Activated T-helper 1 cell treated with anti-CD3 and anti-CD28 coated beads, Interleukin-2, amount 50 U/mL, for 16 hours (primary cell): ENCODE measurements around the gene MICAL1.

Experiments used
- DNase-seq, 2 donors: peaks; one replicate each; pipeline ENCODE4 v3.0.0-alpha.2; 2020; ENCODE audit warnings: low read depth in 1 of 2, low spot score in 1 of 2

MICAL1 gene

GRCh38 chr6:109454496-109455436 is 806 bp downstream of the MICAL1 start:
- DNase-seq, result peak; percentile 30 to 54

DNA sequence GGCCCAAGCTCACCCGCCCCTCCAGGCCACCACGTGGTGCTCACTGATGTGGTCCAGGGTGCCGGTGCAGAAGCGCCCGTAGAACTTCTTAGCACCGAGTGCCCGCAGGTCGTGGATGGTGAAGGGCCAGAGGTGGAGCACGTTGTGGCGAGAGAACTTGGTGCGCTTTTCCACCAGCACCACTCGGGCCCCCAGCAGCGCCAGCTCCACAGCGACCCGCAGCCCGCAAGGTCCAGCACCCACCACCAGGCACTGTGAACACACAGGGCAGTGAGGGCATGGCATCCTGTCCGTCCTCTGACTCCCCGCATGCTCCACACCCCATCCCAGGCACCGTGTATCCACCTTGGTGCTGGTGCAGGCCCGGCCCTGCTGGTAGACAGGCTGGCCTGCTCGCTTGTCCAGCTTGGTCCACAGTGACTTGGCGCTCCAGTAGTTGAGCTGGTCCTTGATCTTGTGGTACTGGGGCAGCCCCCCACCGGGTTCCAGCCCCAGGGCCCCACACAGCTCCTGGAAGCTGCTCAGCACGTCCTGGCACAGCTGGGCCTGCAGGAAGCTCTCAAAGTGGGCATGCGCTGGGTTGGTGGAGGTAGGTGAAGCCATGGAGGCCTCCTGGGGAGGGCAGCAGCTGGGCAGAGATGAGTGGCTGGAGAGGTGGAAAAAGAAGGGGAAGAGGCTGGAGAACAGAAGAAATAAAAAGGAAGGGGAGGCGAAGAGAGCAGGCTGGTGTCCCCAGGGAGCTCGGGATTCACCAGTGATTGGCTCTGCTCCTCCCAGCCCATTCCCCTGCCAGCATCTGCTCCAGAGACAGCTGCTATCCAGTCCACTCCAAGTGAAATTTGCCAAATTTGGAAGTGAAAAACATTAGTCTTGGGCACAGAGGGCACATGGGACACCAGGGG is 1.7 kb downstream of the MICAL1 start:
- no peak for DNase-seq

GRCh38 chr6:109453156-109453555 is 2.4 kb downstream of the MICAL1 start:
- DNase-seq, result no peak

DNA sequence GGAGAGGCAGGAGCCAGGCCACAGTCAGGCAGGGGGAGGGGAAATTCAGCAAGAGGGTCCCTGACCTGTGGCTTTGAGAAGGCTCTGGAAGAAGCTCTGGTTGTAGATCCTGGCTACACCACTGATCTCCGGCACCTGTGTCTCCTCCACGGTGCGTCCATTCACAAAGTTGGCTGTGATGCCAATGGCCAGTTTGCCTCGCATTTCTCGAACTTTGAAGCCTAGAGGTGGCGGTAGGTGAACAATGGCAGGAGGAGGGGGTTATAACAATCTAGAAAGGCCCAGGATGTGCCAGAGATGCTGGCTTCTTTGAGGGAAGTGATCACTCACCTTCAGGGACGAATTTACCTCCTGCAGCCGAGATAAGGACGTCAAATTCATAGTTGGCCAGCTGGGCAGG is 3.4 kb downstream of the MICAL1 start:
- DNase-seq, result no peak

DNA sequence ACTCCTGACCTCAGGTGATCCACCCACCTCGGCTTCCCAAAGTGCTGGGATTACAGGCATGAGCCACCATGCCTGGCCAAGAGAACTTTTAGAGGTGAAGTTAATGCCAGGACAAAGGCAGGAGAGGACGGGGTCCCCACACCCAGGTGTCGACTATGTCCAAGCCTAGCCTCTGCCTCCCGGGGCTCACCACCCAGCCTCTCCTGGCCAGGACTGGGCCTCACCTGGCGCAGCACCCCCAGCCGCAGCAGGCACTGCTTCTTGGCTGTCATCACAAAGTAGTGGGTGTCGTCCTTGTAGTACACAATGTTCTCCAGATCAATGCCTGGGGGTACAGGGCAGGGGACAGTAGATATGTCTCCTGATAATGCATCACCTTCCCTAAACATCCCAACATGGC is 4.2 kb downstream of the MICAL1 start:
- DNase-seq, result no peak

DNA sequence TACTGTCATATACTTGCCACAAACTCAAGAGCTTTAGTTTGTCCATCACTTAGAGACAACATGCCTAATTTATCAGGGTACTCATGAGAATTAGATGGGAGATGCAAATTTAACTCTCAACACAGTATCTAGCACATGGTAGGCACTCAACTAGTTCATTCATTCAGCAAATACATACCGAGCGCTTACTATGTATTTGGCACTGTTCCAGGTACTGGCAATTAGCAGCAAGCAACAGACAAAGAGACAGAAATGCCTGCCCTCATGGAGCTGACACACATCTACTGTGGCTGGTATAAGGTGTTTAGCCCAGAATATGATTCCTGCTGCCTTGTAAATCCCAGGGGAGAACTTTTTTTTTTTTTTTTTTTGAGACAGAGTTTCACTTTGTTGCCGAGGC is 4.8 kb downstream of the MICAL1 start:
- DNase-seq, result no peak

DNA sequence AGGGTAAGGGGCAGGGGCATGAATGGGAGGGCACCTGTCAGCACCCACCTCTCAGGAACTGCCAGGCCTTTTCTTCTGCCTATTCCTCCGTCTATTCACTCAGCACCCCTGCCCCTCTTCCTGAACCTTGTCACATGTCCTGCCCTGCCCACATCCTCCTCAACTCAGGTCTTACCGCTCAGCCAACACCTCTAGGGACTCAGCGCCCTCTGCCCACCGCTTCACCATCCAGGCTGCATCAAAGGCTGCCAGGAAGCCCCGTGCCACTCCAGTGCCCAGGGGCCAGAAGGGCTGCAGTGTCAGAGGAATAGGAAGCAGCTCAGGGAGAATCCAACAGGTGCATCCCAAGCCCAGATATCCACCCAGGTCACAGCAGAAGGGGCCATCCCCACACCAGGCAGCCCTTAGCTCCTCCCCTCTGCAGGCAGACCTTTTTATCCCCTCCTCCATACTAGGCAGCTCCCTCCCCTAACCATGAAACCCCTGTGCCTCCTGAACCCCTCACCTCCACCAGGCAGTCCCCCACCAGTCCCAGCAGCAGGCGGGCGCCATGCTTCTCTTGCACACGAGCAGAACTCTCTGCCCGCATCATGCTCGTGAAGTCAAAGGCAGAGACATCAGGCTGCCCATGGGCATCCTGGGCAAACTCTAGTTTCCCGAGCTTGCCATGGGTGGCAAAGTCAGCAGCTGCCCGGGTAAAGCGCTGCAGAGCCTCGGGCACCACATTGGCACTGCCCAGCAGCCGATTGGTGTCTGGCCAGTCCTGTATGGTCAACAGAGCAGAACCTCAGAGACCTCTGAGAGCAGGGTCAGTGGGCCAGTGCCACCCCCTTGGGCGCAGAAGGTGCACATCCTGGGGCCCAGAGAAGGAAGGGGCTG is 5.5 kb downstream of the MICAL1 start:
- no peak for DNase-seq

DNA sequence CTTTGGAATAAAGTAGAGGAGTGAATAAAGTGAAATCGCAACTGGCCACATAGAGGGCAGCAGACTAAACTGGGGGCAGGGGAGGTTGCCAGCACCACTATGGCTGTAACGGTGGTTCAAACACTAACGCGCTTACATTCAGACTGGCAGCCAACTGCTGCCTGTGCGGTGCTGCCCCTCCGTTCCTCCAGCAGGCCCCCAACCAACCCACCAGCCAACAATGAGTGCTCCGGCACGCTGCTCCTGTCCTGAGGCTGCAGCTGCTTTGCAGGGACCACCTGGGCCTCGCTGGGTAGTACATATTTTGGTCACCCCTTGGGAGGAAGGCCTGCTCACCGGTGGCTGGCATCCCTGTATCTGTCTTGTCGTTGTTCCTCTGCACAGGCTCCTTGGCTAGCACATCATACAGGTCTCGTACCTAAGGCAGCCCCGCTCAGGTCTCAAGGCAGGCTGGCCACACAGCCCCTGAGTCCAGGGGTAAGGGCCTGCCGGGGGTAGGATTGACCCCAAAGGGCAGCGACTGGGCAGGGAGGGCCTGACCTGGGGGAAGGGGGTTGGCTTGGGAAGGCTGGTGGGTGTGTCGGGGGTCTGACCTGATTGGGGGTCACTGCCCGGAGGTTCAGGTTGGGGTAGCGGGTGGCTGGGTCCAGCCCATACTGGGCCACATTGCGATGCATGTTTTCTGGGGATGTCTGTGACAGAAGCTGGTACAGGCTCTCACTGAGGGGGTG is 6.3 kb downstream of the MICAL1 start:
- no peak for DNase-seq

DNA sequence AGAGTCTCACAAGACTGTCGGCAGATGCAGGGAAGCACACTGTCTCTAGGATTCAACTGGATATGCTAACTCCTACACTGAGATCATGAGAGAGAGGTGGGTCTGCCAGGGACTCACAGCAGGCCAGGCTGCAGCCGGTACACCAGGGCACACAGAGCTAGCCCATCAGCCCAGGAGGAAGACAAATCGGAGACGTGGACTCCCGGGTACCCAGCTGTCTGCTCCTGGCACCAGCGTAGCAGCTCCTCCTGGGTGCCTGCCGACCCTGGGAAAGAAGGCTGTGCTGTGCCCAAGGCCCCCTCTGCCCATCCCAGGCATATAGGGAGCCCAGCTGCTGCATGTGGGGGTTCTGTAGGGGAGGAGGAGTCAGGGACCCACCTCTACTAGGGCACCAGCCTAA is 7.0 kb downstream of the MICAL1 start:
- DNase-seq, result no peak

DNA sequence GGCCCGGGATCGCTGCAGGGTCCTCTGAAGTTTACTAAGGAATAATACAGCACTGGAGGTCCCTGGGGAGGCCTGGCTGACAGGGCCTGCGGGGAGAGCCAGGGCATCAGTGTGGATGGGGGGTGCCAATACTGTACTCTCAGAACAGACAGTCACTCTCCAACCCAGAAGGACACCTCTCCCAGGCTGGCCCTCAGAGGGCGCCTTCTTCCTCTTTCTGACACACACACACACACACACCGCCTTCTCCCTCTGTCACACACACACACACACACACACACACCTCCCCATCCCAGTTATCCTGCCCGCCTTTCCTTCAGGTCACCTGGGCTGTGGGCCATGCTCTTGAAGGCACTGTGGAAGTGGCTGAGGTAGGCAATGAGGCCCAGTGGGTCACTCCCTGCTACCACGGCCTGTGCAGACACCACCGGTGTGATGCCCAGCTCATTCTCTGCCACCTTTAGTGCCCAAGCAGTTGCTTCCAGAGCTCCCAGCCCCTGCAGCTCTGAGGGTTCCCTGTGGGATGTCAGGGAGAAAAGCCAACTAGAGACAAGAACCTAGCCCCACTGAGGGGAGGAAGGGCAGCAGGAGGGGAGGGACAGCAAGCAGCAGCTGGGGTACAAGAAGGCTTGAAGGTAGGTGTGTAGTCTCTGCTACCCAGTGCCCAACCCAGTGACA is 7.6 kb downstream of the MICAL1 start:
- no peak for DNase-seq

GRCh38 chr6:109447087-109447486 is 8.5 kb downstream of the MICAL1 start:
- no peak for DNase-seq

DNA sequence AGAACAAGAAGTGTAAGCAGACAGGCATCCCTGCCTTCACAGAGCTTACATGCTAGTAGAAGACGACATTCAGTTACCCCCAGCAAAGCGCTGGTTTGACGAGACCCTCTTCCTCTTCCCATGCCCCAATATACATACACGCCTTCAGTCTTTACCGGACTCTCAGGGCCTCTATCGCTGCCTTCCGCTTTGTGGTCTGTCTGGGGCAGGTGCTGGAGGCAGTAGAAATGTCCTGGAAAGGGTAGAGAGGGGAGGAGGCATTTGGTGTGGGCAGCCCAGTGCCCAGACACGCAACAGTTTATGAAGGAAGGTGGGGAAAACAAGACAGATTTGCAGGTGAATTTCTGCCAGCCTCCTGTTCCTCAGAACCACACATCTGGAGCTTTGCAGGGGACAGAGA is 9.0 kb downstream of the MICAL1 start:
- DNase-seq, result no peak

DNA sequence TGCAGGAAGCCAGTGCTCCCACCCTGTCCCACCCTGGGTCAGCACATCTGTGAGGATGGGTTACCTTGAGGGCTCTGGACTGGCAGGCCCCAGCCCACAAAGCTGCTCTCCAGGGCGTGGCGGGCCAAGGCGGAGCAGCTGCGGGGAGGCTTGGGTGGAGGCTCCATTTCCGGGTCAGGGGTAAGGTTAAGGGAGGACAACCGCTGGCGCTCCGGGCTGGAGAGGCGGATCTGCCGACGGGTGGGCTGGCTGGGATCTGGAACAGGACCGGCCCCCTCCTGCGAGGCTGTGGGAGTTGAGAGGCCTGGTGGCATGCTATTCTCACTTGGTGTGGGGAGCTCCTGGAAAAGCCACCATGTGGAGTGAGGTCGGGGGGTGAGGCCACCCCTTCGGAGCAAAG is 9.5 kb downstream of the MICAL1 start:
- DNase-seq, result no peak

DNA sequence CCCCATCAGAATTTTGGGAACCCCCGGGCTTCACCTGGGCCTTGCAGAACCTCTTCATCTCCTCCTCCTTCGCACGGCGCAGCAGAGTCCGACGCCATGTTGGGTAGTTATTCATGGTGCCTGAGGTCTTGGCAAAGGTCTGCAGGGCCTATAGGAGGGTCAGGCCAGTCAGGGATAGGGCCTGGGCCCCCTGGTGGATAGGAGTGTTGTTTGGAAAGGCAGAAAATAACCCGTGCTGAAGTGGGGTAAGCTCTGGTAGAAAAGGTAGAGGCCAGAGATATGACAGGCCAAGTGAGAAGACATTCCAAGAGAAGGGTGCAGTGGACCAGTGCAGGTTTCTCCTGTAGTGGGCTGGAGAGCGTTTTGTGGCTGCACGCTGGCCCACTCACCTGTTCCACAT is 10.2 kb downstream of the MICAL1 start:
- DNase-seq, result no peak

- no peak for DNase-seq
Observed at GRCh38 chr6:109443425-109443950, 12.1 kb downstream of the MICAL1 start.

DNA sequence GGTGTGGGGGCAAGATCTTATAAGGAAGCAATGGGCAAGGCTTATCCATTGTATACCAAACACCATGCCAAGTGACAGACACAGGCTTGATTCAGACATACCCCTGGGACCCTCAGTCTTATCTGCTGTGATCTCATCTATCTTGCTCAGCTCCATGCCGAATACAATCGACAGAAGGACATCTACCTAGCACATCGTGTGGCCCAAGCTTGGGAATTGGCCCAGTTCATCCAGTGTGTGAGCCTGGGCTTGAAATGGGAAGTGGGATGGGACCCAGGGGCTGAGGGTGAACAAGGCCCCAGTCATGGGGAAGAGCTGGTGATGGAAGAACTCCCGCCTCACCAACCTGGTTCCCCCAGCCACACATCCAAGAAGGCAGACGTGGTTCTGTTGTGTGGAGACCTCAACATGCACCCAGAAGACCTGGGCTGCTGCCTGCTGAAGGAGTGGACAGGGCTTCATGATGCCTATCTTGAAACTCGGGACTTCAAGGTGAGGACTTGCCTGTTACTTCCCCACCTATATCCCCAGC is 13.1 kb downstream of the MICAL1 start:
- DNase-seq, result no peak

DNA sequence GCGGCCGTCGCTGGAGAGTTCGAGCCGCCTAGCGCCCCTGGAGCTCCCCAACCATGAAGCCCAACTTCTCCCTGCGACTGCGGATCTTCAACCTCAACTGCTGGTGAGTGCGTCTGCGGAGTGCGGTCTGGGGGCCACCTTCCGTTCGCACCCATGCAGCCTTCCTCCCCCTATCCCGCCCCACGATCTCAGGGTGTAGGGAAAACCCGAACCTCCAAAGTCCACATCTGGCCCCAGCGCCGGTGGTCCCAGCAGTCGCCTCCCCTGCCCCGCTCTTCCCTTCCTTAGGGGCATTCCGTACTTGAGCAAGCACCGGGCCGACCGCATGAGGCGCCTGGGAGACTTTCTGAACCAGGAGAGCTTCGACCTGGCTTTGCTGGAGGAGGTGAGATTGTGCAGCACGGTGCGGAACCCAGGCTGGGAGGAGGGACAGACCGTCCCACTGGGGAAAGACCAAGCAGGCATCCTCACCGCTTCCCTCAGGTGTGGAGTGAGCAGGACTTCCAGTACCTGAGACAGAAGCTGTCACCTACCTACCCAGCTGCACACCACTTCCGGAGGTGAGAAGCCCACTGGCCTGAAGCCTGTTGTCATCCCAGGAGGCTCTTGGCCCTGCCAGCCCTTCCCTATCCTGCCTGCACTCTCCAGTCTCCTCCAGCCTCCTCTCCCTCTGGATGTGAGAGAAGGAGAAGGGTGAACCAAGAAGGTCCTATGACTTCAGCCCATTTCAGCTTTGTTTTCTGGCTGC is 14.3 kb downstream of the MICAL1 start:
- peak in 1 of 2 donors; percentile 29 for DNase-seq

- DNase-seq, result peak; percentile 52 to 72
Observed at GRCh38 chr6:109440331-109441068, 15.1 kb downstream of the MICAL1 start, which contains the start of the genes PPIL6 and SMPD2. Gene PPIL6 (minus strand): TSS chr6:109440628. CDS start chr6:109440590, 38 bp downstream. Gene SMPD2 (plus strand): TSS chr6:109440724. CDS start chr6:109441122, 398 bp downstream.
